ENCODE data around the gene VKORC1L1. TPM values are rescaled to one million over a fixed set of nuclear protein-coding genes. Genes with fewer than 3 reads are reported as not detected.
A peak's percentile ranks its signal among the peaks of the same experiment; 100 is the strongest.
"Not testable (repeated sequence)": the region's sequence is repeated elsewhere in the genome, so short reads cannot be mapped to it uniquely, and the experiment has no call there.

The VKORC1L1 gene
- total RNA-seq, 1 donor from 2014 or later = 8.6 TPM

- ATAC-seq (ENCODE audit: low read depth) = peak; percentile 52
- no peak for DNase-seq
- intact Hi-C loops (cut with micrococcal nuclease) = loop anchor here (1.0 kb wide), 1 partner anchor 118 kb away; no protein-coding TSS in a partner anchor
- no peak for TF ChIP-seq CTCF (IDR thresholded peaks at IDR 0.05)
- POLR2A ChIA-PET = no interaction called here
- Mint-ChIP-seq H3K4me1 (no peaks in the 10 kb centered on the region), H3K36me3 (ENCODE audit: low read depth) (no peaks in the 10 kb centered on the region), H3K27me3 (no peaks in the 10 kb centered on the region), H3K4me3 (no peak overlapping the region), H3K27ac (no peak overlapping the region), H3K9me3 (peaks cover 2% of the 10 kb centered on the region)
- CTCF ChIA-PET = interaction anchor here (0.6 kb wide), 1 partner anchor 118 kb away, joined by 3 read pairs; no protein-coding TSS in a partner anchor
Observed at GRCh38 chr7:65840446-65840845, 32.4 kb upstream of the VKORC1L1 start.

- H3K27ac Mint-ChIP-seq; H3K36me3 Mint-ChIP-seq (ENCODE audit: low read depth); CTCF ChIA-PET; H3K4me3 Mint-ChIP-seq; H3K27me3 Mint-ChIP-seq; DNase-seq; H3K4me1 Mint-ChIP-seq; ATAC-seq (ENCODE audit: low read depth); POLR2A ChIA-PET; intact Hi-C loops (cut with micrococcal nuclease); H3K9me3 Mint-ChIP-seq: not testable (repeated sequence)
Observed at GRCh38 chr7:65843616-65844015, 29.3 kb upstream of the VKORC1L1 start.

GRCh38 chr7:65846008-65846570, 26.8 kb upstream of the VKORC1L1 start:
- ATAC-seq (ENCODE audit: low read depth) (no peak), DNase-seq (no peak)
- H3K9me3 Mint-ChIP-seq = no peaks in the 10 kb centered on the region
- H3K27me3 Mint-ChIP-seq = no peaks in the 10 kb centered on the region
- H3K4me3 Mint-ChIP-seq = no peak overlapping the region
- H3K27ac Mint-ChIP-seq = no peak overlapping the region
- H3K4me1 Mint-ChIP-seq = no peaks in the 10 kb centered on the region
- intact Hi-C loops (cut with micrococcal nuclease) = no loop called here
- H3K36me3 Mint-ChIP-seq (ENCODE audit: low read depth) = no peaks in the 10 kb centered on the region
- no peak for TF ChIP-seq CTCF (IDR thresholded peaks at IDR 0.05)
- POLR2A ChIA-PET = no interaction called here
- CTCF ChIA-PET = no interaction called here

GRCh38 chr7:65853426-65853825, 19.4 kb upstream of the VKORC1L1 start:
- intact Hi-C loops (cut with micrococcal nuclease); ATAC-seq (ENCODE audit: low read depth); CTCF ChIA-PET: not testable (repeated sequence)

GRCh38 chr7:65853892-65854291, 19.0 kb upstream of the VKORC1L1 start:
- H3K27ac Mint-ChIP-seq; H3K4me1 Mint-ChIP-seq; H3K4me3 Mint-ChIP-seq; H3K9me3 Mint-ChIP-seq; ATAC-seq (ENCODE audit: low read depth); CTCF ChIA-PET; H3K36me3 Mint-ChIP-seq (ENCODE audit: low read depth); H3K27me3 Mint-ChIP-seq; POLR2A ChIA-PET; DNase-seq; intact Hi-C loops (cut with micrococcal nuclease): not testable (repeated sequence)

More at GRCh38 chr7:65853426-65853825, 19.4 kb upstream of the VKORC1L1 start:
- DNase-seq; H3K36me3 Mint-ChIP-seq (ENCODE audit: low read depth); H3K9me3 Mint-ChIP-seq; H3K27me3 Mint-ChIP-seq; H3K4me3 Mint-ChIP-seq; H3K27ac Mint-ChIP-seq; H3K4me1 Mint-ChIP-seq; POLR2A ChIA-PET: not testable (repeated sequence)

GRCh38 chr7:65857321-65857894, 15.5 kb upstream of the VKORC1L1 start:
- H3K27ac Mint-ChIP-seq; H3K27me3 Mint-ChIP-seq; H3K4me1 Mint-ChIP-seq; H3K4me3 Mint-ChIP-seq; CTCF ChIA-PET; DNase-seq; H3K36me3 Mint-ChIP-seq (ENCODE audit: low read depth); ATAC-seq (ENCODE audit: low read depth); H3K9me3 Mint-ChIP-seq; POLR2A ChIA-PET; intact Hi-C loops (cut with micrococcal nuclease): not testable (repeated sequence)

- POLR2A ChIA-PET; ATAC-seq (ENCODE audit: low read depth); intact Hi-C loops (cut with micrococcal nuclease); H3K27me3 Mint-ChIP-seq; CTCF ChIA-PET; DNase-seq; H3K4me1 Mint-ChIP-seq; H3K9me3 Mint-ChIP-seq; H3K4me3 Mint-ChIP-seq; H3K36me3 Mint-ChIP-seq (ENCODE audit: low read depth); H3K27ac Mint-ChIP-seq: not testable (repeated sequence)
Observed at GRCh38 chr7:65858660-65859059, 14.2 kb upstream of the VKORC1L1 start.

GRCh38 chr7:65866244-65866643, 6.6 kb upstream of the VKORC1L1 start:
- POLR2A ChIA-PET; H3K4me1 Mint-ChIP-seq; DNase-seq; intact Hi-C loops (cut with micrococcal nuclease); H3K4me3 Mint-ChIP-seq; H3K27ac Mint-ChIP-seq; ATAC-seq (ENCODE audit: low read depth); H3K9me3 Mint-ChIP-seq; CTCF ChIA-PET; H3K27me3 Mint-ChIP-seq; H3K36me3 Mint-ChIP-seq (ENCODE audit: low read depth): not testable (repeated sequence)

GRCh38 chr7:65867681-65868080, 5.2 kb upstream of the VKORC1L1 start:
- H3K36me3 Mint-ChIP-seq (ENCODE audit: low read depth); H3K9me3 Mint-ChIP-seq; POLR2A ChIA-PET; H3K27me3 Mint-ChIP-seq; CTCF ChIA-PET; H3K4me3 Mint-ChIP-seq; DNase-seq; H3K4me1 Mint-ChIP-seq; intact Hi-C loops (cut with micrococcal nuclease); ATAC-seq (ENCODE audit: low read depth); H3K27ac Mint-ChIP-seq: not testable (repeated sequence)

- ATAC-seq (ENCODE audit: low read depth); CTCF ChIA-PET; H3K4me3 Mint-ChIP-seq; H3K27me3 Mint-ChIP-seq; H3K4me1 Mint-ChIP-seq; H3K36me3 Mint-ChIP-seq (ENCODE audit: low read depth); H3K9me3 Mint-ChIP-seq; DNase-seq; H3K27ac Mint-ChIP-seq; intact Hi-C loops (cut with micrococcal nuclease): not testable (repeated sequence)
- POLR2A ChIA-PET = interaction anchor here (0.7 kb wide), 1 partner anchor 43 kb away, joined by 17 read pairs; no protein-coding TSS in a partner anchor
Observed at GRCh38 chr7:65869312-65869711, 3.6 kb upstream of the VKORC1L1 start.

All from activated B cell treated with CpG ODN at 0.5 μM for 24 hours (primary cell).